Brain microvascular endothelial cell (primary cell): Measurements from ENCODE around the gene L3MBTL1.

Experiments
- DNase-seq: peaks from one replicate; pipeline ENCODE4 v3.0.0-alpha.2; 2020
- H3K27ac ChIP-seq: fragments of 250-450 bp; sonication (Bioruptor Pico); 2 replicates; pipeline ENCODE4 v1.5.1; 2020; ENCODE audit warnings: mild to moderate bottlenecking, moderate library complexity
- H3K27me3 ChIP-seq: fragments of 250-450 bp; sonication (Bioruptor Pico); replicated peaks from 2 replicates; pipeline ENCODE4 v1.5.1; 2020; ENCODE audit warnings: mild to moderate bottlenecking
- H3K36me3 ChIP-seq: fragments of 250-450 bp; sonication (Bioruptor Pico); replicated peaks from 2 replicates; pipeline ENCODE4 v1.5.1; 2020; ENCODE audit warnings: mild to moderate bottlenecking
- H3K4me3 ChIP-seq: 2 replicates; pipeline ENCODE4 v1.5.1; 2011; ENCODE audit warnings: low read depth, mild to moderate bottlenecking, control low read depth, low read length, moderate library complexity
- in situ Hi-C: cut with HindIII; loops from 2 replicates; pipeline ENCODE4 v1.10.0; 2017; ENCODE audit warnings: low sequenced_read_pairs, low pct_ligation_motif_present
- TF ChIP-seq, protein P1 (sequence below): IDR thresholded peaks from 2 replicates; pipeline ENCODE4 v1.5.1; 2011; ENCODE audit warnings: low read depth, mild to moderate bottlenecking, moderate library complexity, low read length, control low read depth, inconsistent platforms; ENCODE audit errors: missing control alignments

Gene L3MBTL1

DNA sequence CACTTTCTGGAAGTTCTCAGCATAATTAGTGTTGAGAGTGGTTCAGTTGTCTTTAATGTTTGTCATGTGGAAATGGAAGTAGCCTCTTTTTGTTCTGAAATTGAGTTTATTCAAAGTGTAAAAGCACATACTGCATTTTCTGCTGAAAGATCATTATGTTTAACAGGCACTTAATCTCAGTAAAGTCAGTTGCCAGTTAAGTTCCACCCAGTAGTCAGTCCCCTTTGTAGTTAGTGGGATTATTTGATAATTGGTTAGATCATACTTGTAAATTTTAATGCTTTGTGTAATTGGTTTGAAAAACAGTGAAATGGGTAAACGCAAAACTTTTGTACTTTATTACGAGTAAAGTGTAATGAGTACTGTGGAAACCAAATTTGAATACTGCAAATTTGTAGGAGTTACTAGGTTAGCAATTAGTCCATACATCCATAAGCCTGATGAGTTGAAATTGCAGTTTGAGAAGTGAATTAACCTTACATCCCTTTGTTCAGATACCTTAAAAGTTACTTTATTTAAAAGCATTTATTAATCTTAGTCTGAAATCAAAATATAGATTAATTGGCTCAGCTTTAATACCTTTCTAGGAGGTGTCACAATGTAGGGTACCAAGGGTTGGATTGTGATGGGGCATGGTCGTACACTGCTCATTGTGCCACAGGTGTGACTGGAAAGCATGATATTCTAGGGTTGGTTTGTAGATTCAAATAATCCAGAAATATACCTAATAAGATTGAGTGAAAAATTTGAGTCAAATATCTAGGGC, 45.4 kb upstream of the L3MBTL1 start:
- TF ChIP-seq, protein P1, sequence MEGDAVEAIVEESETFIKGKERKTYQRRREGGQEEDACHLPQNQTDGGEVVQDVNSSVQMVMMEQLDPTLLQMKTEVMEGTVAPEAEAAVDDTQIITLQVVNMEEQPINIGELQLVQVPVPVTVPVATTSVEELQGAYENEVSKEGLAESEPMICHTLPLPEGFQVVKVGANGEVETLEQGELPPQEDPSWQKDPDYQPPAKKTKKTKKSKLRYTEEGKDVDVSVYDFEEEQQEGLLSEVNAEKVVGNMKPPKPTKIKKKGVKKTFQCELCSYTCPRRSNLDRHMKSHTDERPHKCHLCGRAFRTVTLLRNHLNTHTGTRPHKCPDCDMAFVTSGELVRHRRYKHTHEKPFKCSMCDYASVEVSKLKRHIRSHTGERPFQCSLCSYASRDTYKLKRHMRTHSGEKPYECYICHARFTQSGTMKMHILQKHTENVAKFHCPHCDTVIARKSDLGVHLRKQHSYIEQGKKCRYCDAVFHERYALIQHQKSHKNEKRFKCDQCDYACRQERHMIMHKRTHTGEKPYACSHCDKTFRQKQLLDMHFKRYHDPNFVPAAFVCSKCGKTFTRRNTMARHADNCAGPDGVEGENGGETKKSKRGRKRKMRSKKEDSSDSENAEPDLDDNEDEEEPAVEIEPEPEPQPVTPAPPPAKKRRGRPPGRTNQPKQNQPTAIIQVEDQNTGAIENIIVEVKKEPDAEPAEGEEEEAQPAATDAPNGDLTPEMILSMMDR: no peak
- H3K27me3 ChIP-seq: no peaks in the 10 kb centered on the region
- peaks cover 78% of the 10 kb centered on the region for H3K36me3 ChIP-seq
- no peak overlapping the region for H3K4me3 ChIP-seq
- in situ Hi-C loops: no loop called here
- DNase-seq: no peak
- H3K27ac ChIP-seq: no peak overlapping the region

DNA sequence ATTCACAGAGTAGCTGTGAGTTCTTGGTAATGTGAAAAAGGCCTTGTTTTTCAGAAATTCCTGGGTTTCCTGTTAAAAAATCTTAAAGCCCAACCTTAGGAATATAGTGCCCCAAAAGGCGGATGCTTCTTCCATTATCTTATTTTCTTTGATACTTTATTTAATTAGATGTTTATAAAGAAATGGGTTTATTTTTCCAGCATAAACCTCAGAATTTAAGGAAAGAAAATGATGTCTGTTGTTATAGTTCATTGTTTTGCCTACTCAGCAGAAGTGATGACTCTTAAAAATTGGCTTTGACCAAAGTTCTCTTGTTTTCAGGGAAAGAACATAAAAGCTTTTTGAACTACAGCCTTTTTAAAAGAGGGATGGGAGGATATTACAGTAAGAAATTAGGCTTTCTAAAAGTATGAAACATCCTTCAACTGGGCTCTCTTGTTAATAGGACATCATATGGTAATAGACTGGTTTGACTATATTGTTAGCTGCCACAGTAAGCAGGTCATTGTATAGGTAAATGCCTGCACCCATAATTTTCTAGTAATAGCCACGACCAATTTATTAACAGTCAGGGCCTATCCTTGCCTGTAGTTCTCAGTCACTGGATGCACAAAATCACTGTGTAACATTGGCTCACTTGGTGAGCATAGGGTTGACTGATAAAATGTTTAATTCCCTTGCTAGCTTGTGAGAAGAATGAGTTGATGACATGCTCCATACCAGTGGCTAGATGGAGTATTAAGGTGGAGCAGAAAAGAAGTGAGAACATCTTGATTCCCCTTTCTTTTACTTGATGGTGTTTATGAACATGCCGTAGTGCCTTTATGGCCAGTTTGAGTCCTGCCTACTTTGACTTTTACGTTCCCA, 44.6 kb upstream of the L3MBTL1 start:
- in situ Hi-C loops: no loop called here

DNA sequence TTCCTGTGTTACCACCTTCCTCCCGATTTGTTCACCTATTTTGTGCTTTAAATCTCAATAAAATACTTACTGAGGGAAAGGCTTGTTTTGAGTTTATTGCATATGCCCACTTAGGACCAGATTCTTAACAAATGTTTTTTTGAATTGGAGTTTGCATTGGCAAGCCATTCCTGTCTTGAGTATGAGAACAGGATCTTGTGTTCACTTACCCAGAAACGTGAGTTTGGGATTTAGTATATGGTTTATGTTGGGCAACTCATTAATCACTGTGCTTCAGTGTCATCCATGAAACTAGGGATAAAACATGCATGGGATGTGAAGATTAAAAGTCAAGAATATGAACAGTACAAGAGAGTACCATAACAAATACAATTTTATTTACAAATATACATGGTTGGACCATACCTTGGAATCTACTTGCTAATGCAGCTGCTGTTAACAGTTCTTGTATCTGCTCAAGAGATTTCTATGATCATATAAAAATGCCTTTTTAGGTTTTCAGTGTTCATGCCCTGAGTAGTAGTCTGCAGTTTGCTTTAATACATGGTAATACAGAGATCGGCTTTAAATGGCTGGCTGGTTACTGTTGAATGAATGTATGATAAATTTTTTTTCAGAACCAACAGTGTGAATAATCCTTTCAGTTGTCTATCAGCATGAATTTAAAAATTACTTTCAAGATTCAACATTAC, 43.8 kb upstream of the L3MBTL1 start:
- in situ Hi-C loops: no loop called here

More for the DNA sequence above, 44.6 kb upstream of the L3MBTL1 start:
- TF ChIP-seq, protein P1: no peak
- peaks cover 78% of the 10 kb centered on the region for H3K36me3 ChIP-seq
- no peak overlapping the region for H3K27ac ChIP-seq
- no peak overlapping the region for H3K4me3 ChIP-seq
- no peak for DNase-seq
- H3K27me3 ChIP-seq: no peaks in the 10 kb centered on the region

DNA sequence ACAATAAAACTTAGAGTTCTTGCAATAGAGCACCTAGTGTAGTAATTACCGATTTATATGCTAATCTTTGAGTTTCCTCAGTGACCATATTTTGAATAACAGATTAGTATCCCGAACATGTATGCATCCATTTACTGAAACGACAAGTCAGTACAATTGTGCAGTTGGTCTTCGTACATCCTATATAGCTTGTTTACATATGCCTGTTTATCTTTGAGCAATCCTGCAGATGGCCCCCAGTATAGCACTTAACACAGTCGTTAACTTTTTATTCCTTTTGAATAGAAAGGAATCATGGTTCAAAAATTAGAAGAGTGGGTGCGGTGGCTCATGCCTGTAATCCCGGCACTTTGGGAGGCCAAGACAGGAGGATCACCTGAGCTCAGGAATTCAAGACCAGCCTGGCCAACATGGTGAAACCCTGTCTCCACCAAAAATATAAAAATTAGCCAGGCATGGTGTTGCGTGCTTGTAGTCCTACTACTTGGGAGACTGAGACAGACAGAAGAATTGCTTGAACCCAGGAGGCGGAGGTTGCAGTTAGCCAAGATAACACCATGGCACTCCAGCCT, 43.2 kb upstream of the L3MBTL1 start:
- DNase-seq: no peak
- H3K27ac ChIP-seq: no peak overlapping the region
- TF ChIP-seq, protein P1: no peak
- peaks cover 76% of the 10 kb centered on the region for H3K36me3 ChIP-seq
- no peaks in the 10 kb centered on the region for H3K27me3 ChIP-seq
- no peak overlapping the region for H3K4me3 ChIP-seq
- in situ Hi-C loops: no loop called here

More for the DNA sequence above, 43.8 kb upstream of the L3MBTL1 start:
- Histone ChIP-seq H3K4me3 (no peak overlapping the region), H3K36me3 (peaks cover 77% of the 10 kb centered on the region), H3K27me3 (no peaks in the 10 kb centered on the region), H3K27ac (no peak overlapping the region)
- TF ChIP-seq, protein P1: no peak
- no peak for DNase-seq

DNA sequence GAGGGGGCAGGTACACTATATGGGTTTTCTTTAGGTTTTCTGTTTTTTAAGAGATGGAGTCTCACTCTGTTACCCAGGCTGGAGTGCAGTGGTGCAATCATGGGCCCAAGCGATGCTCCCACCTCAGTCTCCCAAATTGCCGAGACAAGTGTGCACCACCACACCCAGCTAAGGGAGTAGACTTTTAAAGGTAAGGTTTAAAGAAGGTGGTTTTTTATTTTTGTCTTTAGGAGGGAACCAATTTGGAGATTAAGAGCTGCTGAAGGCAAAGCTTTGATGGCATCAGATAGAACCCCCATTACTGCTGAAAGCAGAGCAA, 41.9 kb upstream of the L3MBTL1 start:
- no peak for DNase-seq
- in situ Hi-C loops: no loop called here
- H3K36me3 ChIP-seq: peaks cover 67% of the 10 kb centered on the region
- TF ChIP-seq, protein P1: no peak
- no peak overlapping the region for H3K27ac ChIP-seq
- H3K4me3 ChIP-seq: no peak overlapping the region
- no peaks in the 10 kb centered on the region for H3K27me3 ChIP-seq
